Endothelial cell of umbilical vein (primary cell): ENCODE data around the gene LRRTM4. TPM values are rescaled to one million over a fixed set of nuclear protein-coding genes. Genes with fewer than 3 reads are reported as not detected.

Experiments
- BruUV-seq: library from RNA; stranded (reverse); fragments of 400-500 nt; replicated peaks from 2 replicates; lab custom pipeline; 2021; lab: Mats Ljungman, UMichigan
- CTCF ChIA-PET: fragments of 300-600, 350-600 bp; sonication (Branson Sonifier 250); formaldehyde crosslinking; loops from one replicate; lab custom pipeline; 2021; ENCODE audit warnings: antibody characterized with exemption, inconsistent platforms; lab: Charles Lee
- POLR2A ChIA-PET: fragments of 300-600, 350-600 bp; sonication (Branson Sonifier 250); formaldehyde crosslinking; loops from one replicate; lab custom pipeline; 2021; ENCODE audit warnings: antibody characterized with exemption, inconsistent platforms; lab: Charles Lee
- DNase-seq: peaks from one replicate; pipeline ENCODE4 v3.0.0-alpha.2; 2011; ENCODE audit warnings: low read depth, low spot score
- FAIRE-seq: peaks from 2 replicates; lab custom pipeline; 2011; peaks lifted over from hg19 to GRCh38; lab: Jason Lieb, UNC
- H2AFZ ChIP-seq: 2 replicates; pipeline ENCODE4 v1.6.0; 2012; ENCODE audit warnings: low read depth, low read length, control low read depth, inconsistent platforms
- H3K27ac ChIP-seq: 2 replicates; pipeline ENCODE4 v1.5.1; 2011; ENCODE audit warnings: low read depth, mild to moderate bottlenecking, control low read depth, low read length, moderate library complexity; ENCODE audit not compliant: insufficient read depth
- H3K27me3 ChIP-seq, 2 experiments: 2 replicates each; pipeline versions ENCODE4 v1.6.0 to v1.6.1; 2011; ENCODE audit warnings: low read length in 2 of 2, mixed read lengths in 1 of 2; ENCODE audit not compliant: control insufficient read depth in 2 of 2, insufficient read depth in 2 of 2
- H3K36me3 ChIP-seq, 2 experiments: 2 replicates in 1 of 2; 3 replicates in 1 of 2; pipeline ENCODE4 v1.5.1; 2011; ENCODE audit warnings: low read length in 2 of 2, mild to moderate bottlenecking in 1 of 2, moderate library complexity in 1 of 2; ENCODE audit not compliant: control insufficient read depth in 2 of 2, insufficient read depth in 2 of 2; ENCODE audit errors: extremely low read depth in 1 of 2
- H3K4me1 ChIP-seq: 3 replicates; pipeline ENCODE4 v1.5.1; 2011; ENCODE audit warnings: mild to moderate bottlenecking, low read length; ENCODE audit not compliant: control insufficient read depth, insufficient read depth; ENCODE audit errors: extremely low read depth
- H3K4me2 ChIP-seq: 2 replicates; pipeline ENCODE4 v1.6.1; 2011; ENCODE audit warnings: low read length, control low read depth, mixed read lengths; ENCODE audit not compliant: insufficient read depth
- H3K4me3 ChIP-seq, 3 experiments: fragments of 200-600 bp in 1 of 3; sonication (generic), shearing (Covaris generic) in 1 of 3; replicated peaks in 1 of 3; 2 replicates each; pipeline ENCODE4 v1.5.1; 2011 to 2016; ENCODE audit warnings: control low read depth in 3 of 3, low read length in 3 of 3, mild to moderate bottlenecking in 2 of 3, inconsistent platforms in 1 of 3, low read depth in 1 of 3, moderate library complexity in 1 of 3; ENCODE audit not compliant: insufficient read depth in 1 of 3
- H3K79me2 ChIP-seq: 2 replicates; pipeline ENCODE4 v1.6.0; 2012; ENCODE audit warnings: low read length, inconsistent platforms; ENCODE audit not compliant: control insufficient read depth, insufficient read depth
- H3K9ac ChIP-seq: replicated peaks from 2 replicates; pipeline ENCODE3; 2011; ENCODE audit warnings: low read length, control low read depth; ENCODE audit not compliant: insufficient read depth; ENCODE audit errors: extremely low read depth
- H3K9me1 ChIP-seq: replicated peaks from 3 replicates; pipeline ENCODE4 v1.6.0; 2011; ENCODE audit warnings: mild to moderate bottlenecking, low read length; ENCODE audit not compliant: control insufficient read depth, insufficient read depth; ENCODE audit errors: extremely low read depth
- H3K9me3 ChIP-seq: replicated peaks from 2 replicates; pipeline ENCODE4 v1.5.1; 2012; ENCODE audit warnings: low read length, inconsistent platforms; ENCODE audit not compliant: control insufficient read depth, insufficient read depth
- H4K20me1 ChIP-seq: replicated peaks from 2 replicates; pipeline ENCODE3; 2011; ENCODE audit warnings: mild to moderate bottlenecking, low read length; ENCODE audit not compliant: control insufficient read depth, insufficient read depth; ENCODE audit errors: extremely low read depth
- EZH2 ChIP-seq: IDR thresholded peaks from 2 replicates; pipeline ENCODE4 v1.6.1; 2012; ENCODE audit warnings: borderline replicate concordance, low read depth, mild to moderate bottlenecking, moderate library complexity, low read length, inconsistent platforms; ENCODE audit not compliant: severe bottlenecking
- FOS ChIP-seq: IDR thresholded peaks from 2 replicates; pipeline ENCODE4 v1.6.1; 2011; ENCODE audit warnings: mild to moderate bottlenecking, low read length, moderate library complexity, borderline replicate concordance; ENCODE audit not compliant: insufficient read depth
- GATA2 ChIP-seq: IDR thresholded peaks from 2 replicates; pipeline ENCODE4 v1.7.0; 2011; ENCODE audit warnings: low read depth, mild to moderate bottlenecking, moderate library complexity, mixed read lengths, low read length; ENCODE audit not compliant: insufficient read length, insufficient read depth
- JUN ChIP-seq: IDR thresholded peaks from 2 replicates; pipeline ENCODE4 v1.6.1; 2011; ENCODE audit warnings: borderline replicate concordance, low read depth; ENCODE audit not compliant: insufficient read length, insufficient read depth
- MYC ChIP-seq: IDR thresholded peaks from one replicate; pipeline ENCODE4 v1.6.1; 2011; ENCODE audit warnings: mild to moderate bottlenecking, low read depth, low read length
- POLR2A ChIP-seq: IDR thresholded peaks from 2 replicates; pipeline ENCODE4 v1.6.1; 2012; ENCODE audit warnings: low read depth, mild to moderate bottlenecking, control low read depth, low read length
- POLR2AphosphoS5 ChIP-seq: IDR thresholded peaks from 2 replicates; pipeline ENCODE4 v1.6.1; 2012; ENCODE audit warnings: low read depth, mild to moderate bottlenecking, control low read depth, low read length, moderate library complexity; ENCODE audit not compliant: insufficient read depth
- dilution Hi-C: fragments of 300-500 bp; cut with MboI; formaldehyde crosslinking; loops from one replicate; pipeline ENCODE4 v1.15.0; 2019; ENCODE audit warnings: low sequenced_read_pairs; ENCODE audit not compliant: extremely low pct_ligation_motif_present
- intact Hi-C: fragments of 100-400 bp; cut with micrococcal nuclease; formaldehyde crosslinking; loops from one replicate; pipeline ENCODE4 v1.10.0; 2022
- polyA plus RNA-seq, 4 experiments: library from polyadenylated mRNA; depleted of rRNA in 3 of 4; stranded (reverse) in 3 of 4; unstranded in 1 of 4; fragments of >200 nt; gene quantifications; 2 replicates each; pipeline versions ENCODE4 v1.2.1 to v1.2.3, GENCODE V29; 2011 to 2012; ENCODE audit warnings: missing spikeins in 1 of 4
- total RNA-seq: library from RNA; stranded (reverse); gene quantifications from 2 replicates; pipeline ENCODE4 v1.2.3, GENCODE V29; 2021
- TF ChIP-seq, protein P1 (sequence below), 2 donors: IDR thresholded peaks; 1 replicate in 1 of 2; 2 replicates in 1 of 2; pipeline ENCODE4 v1.5.1; 2011; ENCODE audit warnings: low read length in 2 of 2, mild to moderate bottlenecking in 2 of 2, moderate library complexity in 2 of 2, control low read depth in 1 of 2, inconsistent platforms in 1 of 2, low read depth in 1 of 2; ENCODE audit not compliant: insufficient read depth in 1 of 2; ENCODE audit errors: extremely low read depth in 1 of 2

Gene LRRTM4
- total and polyA plus RNA-seq, 2 donors (not counting 3 experiments of a cell fraction or from before 2014, with no cell fraction given): not detected

DNA sequence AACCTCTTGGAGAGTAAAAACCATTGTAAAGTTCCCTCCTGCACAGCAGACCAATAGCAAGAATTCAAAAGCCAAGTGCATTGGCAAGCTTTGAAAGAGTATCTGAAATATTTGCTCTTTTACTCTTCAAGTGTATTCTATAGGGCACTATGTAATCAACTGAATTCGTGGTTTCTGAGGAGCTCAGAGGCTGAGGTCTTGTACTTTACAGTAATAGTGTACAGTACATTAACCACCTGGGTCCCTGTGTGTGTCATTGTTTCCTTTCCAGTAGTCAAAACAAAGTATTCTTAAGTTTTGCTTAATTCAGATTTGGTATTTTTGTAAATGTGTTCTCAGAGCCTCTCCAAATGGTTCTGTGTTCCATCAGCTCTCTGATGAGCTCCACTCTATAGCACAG lies 769.7 kb downstream of the LRRTM4 start:
- ChIA-PET POLR2A (no interaction called here), CTCF (no interaction called here)
- no peaks in the 10 kb centered on the region for H3K9me1 ChIP-seq
- no peak overlapping the region for H3K4me3 ChIP-seq
- H2AFZ ChIP-seq: no peak overlapping the region
- no peak overlapping the region for H3K4me2 ChIP-seq
- no peaks in the 10 kb centered on the region for H3K79me2 ChIP-seq
- H3K9me3 ChIP-seq: no peaks in the 10 kb centered on the region
- dilution Hi-C loops: no loop called here
- no peak overlapping the region for H3K9ac ChIP-seq
- DNase-seq: no peak
- H3K27me3 ChIP-seq: no peaks in the 10 kb centered on the region
- H3K4me1 ChIP-seq: no peaks in the 10 kb centered on the region
- no peaks in the 10 kb centered on the region for H3K36me3 ChIP-seq
- TF ChIP-seq EZH2 (no peak), POLR2AphosphoS5 (no peak), JUN (no peak), MYC (no peak), GATA2 (no peak), FOS (no peak), POLR2A (no peak)
- TF ChIP-seq, protein P1, sequence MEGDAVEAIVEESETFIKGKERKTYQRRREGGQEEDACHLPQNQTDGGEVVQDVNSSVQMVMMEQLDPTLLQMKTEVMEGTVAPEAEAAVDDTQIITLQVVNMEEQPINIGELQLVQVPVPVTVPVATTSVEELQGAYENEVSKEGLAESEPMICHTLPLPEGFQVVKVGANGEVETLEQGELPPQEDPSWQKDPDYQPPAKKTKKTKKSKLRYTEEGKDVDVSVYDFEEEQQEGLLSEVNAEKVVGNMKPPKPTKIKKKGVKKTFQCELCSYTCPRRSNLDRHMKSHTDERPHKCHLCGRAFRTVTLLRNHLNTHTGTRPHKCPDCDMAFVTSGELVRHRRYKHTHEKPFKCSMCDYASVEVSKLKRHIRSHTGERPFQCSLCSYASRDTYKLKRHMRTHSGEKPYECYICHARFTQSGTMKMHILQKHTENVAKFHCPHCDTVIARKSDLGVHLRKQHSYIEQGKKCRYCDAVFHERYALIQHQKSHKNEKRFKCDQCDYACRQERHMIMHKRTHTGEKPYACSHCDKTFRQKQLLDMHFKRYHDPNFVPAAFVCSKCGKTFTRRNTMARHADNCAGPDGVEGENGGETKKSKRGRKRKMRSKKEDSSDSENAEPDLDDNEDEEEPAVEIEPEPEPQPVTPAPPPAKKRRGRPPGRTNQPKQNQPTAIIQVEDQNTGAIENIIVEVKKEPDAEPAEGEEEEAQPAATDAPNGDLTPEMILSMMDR (IDR thresholded peaks at IDR 0.05; ENCODE audit: extremely low read depth in 1 of 2, insufficient read depth in 1 of 2, low read depth in 1 of 2, low read length in 2 of 2): no peak
- H4K20me1 ChIP-seq: no peaks in the 10 kb centered on the region
- BruUV-seq: no TSS peak
- intact Hi-C loops: no loop called here
- no peak overlapping the region for H3K27ac ChIP-seq
- no peak for FAIRE-seq
